Gastroesophageal sphincter (tissue), 4 donors: Measurements from ENCODE around the gene CUBN. TPM values are rescaled to one million over a fixed set of nuclear protein-coding genes. Genes with fewer than 3 reads are reported as not detected.

ENCODE experiments used
- ATAC-seq: fragments of 150-250 bp; one replicate; pipeline ENCODE4 v1.9.1; 2016; ENCODE audit warnings: mild to moderate bottlenecking, moderate library complexity
- H3K27ac ChIP-seq, 4 donors: fragments of 200-600 bp; sonication (generic) in 3 of 4; 1 replicate in 3 of 4; 2 replicates in 1 of 4; pipeline ENCODE4 v1.5.1; 2016 to 2019
- H3K27me3 ChIP-seq: fragments of 200-600 bp; sonication (generic); one replicate; pipeline ENCODE4 v1.5.1; 2019
- H3K36me3 ChIP-seq, 2 donors: fragments of 200-600 bp; sonication (generic); one replicate each; pipeline ENCODE4 v1.5.1; 2019; ENCODE audit warnings: control low read depth in 1 of 2
- H3K4me1 ChIP-seq, 3 donors: fragments of 200-600 bp; sonication (generic); 1 replicate in 2 of 3; 2 replicates in 1 of 3; pipeline ENCODE4 v1.5.1; 2016 to 2019; ENCODE audit warnings: control low read depth in 2 of 3
- H3K4me3 ChIP-seq, 2 donors: fragments of 200-600 bp; sonication (generic); one replicate each; pipeline ENCODE4 v1.5.1; 2019; ENCODE audit warnings: mild to moderate bottlenecking in 1 of 2, moderate library complexity in 1 of 2
- H3K9me3 ChIP-seq, 3 donors: fragments of 200-600 bp; sonication (generic); one replicate each; pipeline ENCODE4 v1.5.1; 2017 to 2019; ENCODE audit warnings: control low read depth in 2 of 3
- CTCF ChIP-seq, 4 experiments: fragments of 200-600 bp in 2 of 4; fragments of 450-650 bp in 2 of 4; sonication (generic) in 1 of 4; IDR thresholded peaks; one replicate each; pipeline ENCODE4 v1.5.1; 2017 to 2019; ENCODE audit warnings: antibody characterized with exemption in 4 of 4, mild to moderate bottlenecking in 2 of 4, moderate library complexity in 2 of 4
- EP300 ChIP-seq: sonication (generic); formaldehyde crosslinking; IDR thresholded peaks from one replicate; pipeline ENCODE4 v1.6.1; 2017; ENCODE audit warnings: antibody characterized with exemption, mild to moderate bottlenecking
- POLR2A ChIP-seq, 2 donors: fragments of 450-650 bp; IDR thresholded peaks; one replicate each; pipeline ENCODE4 v1.6.1; 2017; ENCODE audit warnings: antibody characterized with exemption in 2 of 2, mild to moderate bottlenecking in 2 of 2, moderate library complexity in 1 of 2
- POLR2AphosphoS5 ChIP-seq: sonication (generic); formaldehyde crosslinking; IDR thresholded peaks from one replicate; pipeline ENCODE4 v1.6.1; 2017; ENCODE audit warnings: antibody characterized with exemption
- WGBS, 2 donors: methylation state at CpG; one replicate each; pipeline ENCODE4 v1.1.5; 2018; ENCODE audit warnings: low coverage in 1 of 2; 5-methylcytosine and 5-hydroxymethylcytosine counted together
- total RNA-seq, 4 donors: library from RNA; depleted of rRNA; stranded (reverse); fragments of >200 nt; gene quantifications; one replicate each; pipeline ENCODE4 v1.1.0, GENCODE V29; 2016

Gene CUBN
- total RNA-seq, 4 donors from 2014 or later: 0.37 to 2.8 (median 1.6) TPM

- TF ChIP-seq EP300 (no peak), POLR2A (IDR thresholded peaks at IDR 0.05) (no peak), POLR2AphosphoS5 (no peak), CTCF (IDR thresholded peaks at IDR 0.05) (no peak)
- peaks cover 4 to 20% (median 4%) of the 10 kb centered on the region in 3 donors for H3K4me1 ChIP-seq
- WGBS, 2 donors: 57 to 73% methylated on average over 4 of the region's 4 CpGs
- H3K36me3 ChIP-seq: no peaks in the 10 kb centered on the region
- H3K9me3 ChIP-seq: no peaks in the 10 kb centered on the region
- H3K27ac ChIP-seq: peak overlapping the region in 3 of 4 donors; percentile 46 to 50 (median 46)
- ATAC-seq: no peak
- no peak overlapping the region for H3K4me3 ChIP-seq
- H3K27me3 ChIP-seq: no peaks in the 10 kb centered on the region
These were observed 184.0 kb downstream of the CUBN start for GRCh38 chr10:16945593-16945992.

DNA sequence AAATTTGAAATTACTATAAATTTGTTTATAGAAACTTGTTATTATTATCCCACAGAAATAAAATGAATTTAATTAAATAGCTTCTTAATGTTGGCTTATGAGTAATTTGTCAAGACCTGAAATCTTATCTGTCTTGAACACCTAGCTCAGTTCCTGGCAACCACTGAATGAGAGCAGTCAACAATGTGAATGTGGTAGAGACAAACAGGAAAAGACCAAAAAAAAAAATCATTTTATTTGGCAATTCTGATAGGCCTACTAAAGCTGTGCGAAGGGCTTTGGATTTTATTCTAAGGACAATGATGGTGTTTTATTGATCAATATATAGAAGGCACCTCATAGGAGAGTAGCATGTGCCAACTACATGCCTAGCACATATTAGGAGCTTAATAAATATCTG, 184.6 kb downstream of the CUBN start:
- H3K36me3 ChIP-seq: no peaks in the 10 kb centered on the region
- ATAC-seq: no peak
- no peaks in the 10 kb centered on the region for H3K27me3 ChIP-seq
- H3K4me3 ChIP-seq: no peak overlapping the region
- H3K27ac ChIP-seq: peak overlapping the region; percentile 39 to 64 (median 48)
- no peaks in the 10 kb centered on the region for H3K9me3 ChIP-seq
- 79 to 100% methylated on average over 1 of the region's 1 CpG for WGBS, 2 donors
- TF ChIP-seq POLR2A (IDR thresholded peaks at IDR 0.05) (no peak), CTCF (IDR thresholded peaks at IDR 0.05) (no peak), EP300 (no peak), POLR2AphosphoS5 (no peak)
- peaks cover 4 to 17% (median 4%) of the 10 kb centered on the region in 3 donors for H3K4me1 ChIP-seq

- Histone ChIP-seq H3K4me3 (no peak overlapping the region), H3K27me3 (no peaks in the 10 kb centered on the region), H3K9me3 (no peaks in the 10 kb centered on the region), H3K27ac (peak overlapping the region; percentile 39 to 64 (median 48)), H3K36me3 (no peaks in the 10 kb centered on the region), H3K4me1 (peaks cover 4 to 17% (median 4%) of the 10 kb centered on the region in 3 donors)
- ATAC-seq: peak; percentile 71
- 27 to 41% methylated on average over 4 of the region's 4 CpGs for whole genome bisulfite sequencing, 2 donors
- TF ChIP-seq EP300 (no peak), POLR2A (IDR thresholded peaks at IDR 0.05) (no peak), CTCF (IDR thresholded peaks at IDR 0.05) (no peak), POLR2AphosphoS5 (no peak)
These were observed 185.2 kb downstream of the CUBN start for GRCh38 chr10:16944402-16944801.

DNA sequence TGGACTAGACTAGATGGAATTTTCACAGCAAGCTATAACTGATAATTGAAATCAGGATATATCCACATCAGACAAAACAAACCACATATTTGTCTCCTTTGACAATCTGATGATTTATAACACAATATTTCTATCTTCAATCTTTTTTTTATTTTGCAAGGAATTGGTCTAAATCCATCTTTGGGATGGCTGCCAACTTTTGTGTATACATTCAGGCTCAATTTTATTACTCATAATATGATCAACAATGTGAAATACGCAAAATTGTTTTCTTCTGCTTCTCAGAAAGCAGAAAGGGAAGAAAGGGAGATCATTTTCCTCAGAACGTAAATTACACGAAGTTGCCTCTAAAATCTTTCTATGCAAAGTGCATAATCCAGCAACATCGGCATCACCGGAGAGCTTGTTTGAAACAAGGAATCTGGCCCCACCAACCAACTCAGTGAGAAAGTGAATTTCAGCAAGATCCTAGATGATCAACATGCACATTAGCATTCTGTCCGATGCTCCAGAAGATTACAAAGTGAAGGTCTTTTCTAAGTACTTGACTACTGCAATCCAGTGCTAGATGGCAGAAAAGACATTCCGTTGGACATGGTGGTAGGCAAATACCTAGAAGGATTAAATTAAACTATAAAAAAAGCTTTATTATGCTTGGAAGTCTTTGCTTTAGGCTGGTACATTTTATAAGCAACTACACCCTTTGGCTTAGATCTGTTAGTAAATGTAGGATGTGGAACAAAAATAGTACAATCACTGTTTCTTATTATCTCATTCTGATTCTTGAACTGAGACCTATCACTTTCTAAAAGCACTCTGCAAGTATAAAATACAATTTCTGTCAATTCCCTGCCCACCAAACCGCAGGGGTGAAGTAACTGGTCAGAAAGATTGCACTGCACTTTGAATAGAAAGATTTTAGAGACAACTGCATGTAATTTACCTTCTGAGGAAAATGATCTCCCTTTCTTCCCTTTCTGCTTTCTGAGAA, 186.0 kb downstream of the CUBN start:
- Histone ChIP-seq H3K4me1 (peaks cover 4 to 17% (median 4%) of the 10 kb centered on the region in 3 donors), H3K9me3 (no peaks in the 10 kb centered on the region), H3K36me3 (no peaks in the 10 kb centered on the region), H3K27ac (peak overlapping the region in 3 of 4 donors; percentile 46 to 64 (median 50)), H3K4me3 (no peak overlapping the region), H3K27me3 (no peaks in the 10 kb centered on the region)
- 58 to 76% methylated on average over 8 of the region's 8 CpGs for WGBS, 2 donors
- no peak for TF ChIP-seq POLR2A (IDR thresholded peaks at IDR 0.05)
- TF ChIP-seq EP300: no peak
- no peak for TF ChIP-seq CTCF (IDR thresholded peaks at IDR 0.05)
- no peak for TF ChIP-seq POLR2AphosphoS5
- no peak for ATAC-seq
